GM12801 (cell line): ENCODE data around the gene KLHL10.

Experiments
- TF ChIP-seq, protein P1 (sequence below): IDR thresholded peaks from one replicate; pipeline ENCODE4 v1.5.1; 2011; ENCODE audit warnings: control low read depth; ENCODE audit not compliant: insufficient read length; ENCODE audit errors: extremely low read depth

The KLHL10 gene

DNA sequence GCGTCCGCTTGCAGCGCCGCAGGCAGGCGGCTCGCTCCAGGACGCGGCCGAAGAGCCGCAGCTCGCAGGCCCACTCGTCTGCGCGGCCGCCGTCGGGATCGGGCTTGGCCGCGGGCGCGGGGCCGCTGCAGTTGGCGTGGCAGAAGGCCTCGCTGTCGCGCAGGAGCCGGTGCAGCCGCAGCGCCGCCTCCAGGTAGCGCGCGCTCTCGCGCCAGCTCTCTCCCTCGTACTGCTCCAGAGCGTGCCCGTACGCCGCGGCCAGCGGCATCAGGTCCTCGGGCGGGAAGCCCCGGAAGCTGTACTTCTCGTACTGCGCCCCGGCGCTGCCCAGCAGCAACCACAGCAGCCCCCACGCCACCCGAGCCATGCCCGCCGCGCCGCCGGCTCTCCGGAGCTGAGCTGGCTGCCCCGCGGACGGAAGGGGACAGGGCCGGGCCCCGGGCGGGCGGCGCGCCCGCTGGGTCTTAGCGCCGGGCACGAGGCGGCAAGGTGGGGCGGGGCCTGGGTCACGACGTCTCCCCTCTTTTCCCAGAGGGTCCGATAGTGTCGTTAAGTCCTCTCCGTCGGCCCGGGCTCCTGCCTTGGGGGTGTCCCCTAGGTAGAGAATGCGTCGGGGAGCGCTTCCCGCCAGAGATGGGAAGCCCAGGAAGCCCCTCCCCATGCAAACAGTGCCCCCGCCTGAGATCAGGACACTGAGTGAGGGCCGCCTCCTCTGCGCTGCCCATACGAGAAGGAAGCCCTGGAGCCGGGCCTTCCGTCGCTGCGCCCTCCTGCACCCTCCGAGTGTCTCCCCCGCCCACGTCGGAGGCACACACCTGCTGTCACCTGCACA is 25.9 kb upstream of the KLHL10 start, which contains the start of gene P3H4:
TSS of gene P3H4 (minus strand) at position 401 of the 832 bp plus-strand sequence. CDS start at position 367, 34 bp downstream.
- TF ChIP-seq, protein P1, sequence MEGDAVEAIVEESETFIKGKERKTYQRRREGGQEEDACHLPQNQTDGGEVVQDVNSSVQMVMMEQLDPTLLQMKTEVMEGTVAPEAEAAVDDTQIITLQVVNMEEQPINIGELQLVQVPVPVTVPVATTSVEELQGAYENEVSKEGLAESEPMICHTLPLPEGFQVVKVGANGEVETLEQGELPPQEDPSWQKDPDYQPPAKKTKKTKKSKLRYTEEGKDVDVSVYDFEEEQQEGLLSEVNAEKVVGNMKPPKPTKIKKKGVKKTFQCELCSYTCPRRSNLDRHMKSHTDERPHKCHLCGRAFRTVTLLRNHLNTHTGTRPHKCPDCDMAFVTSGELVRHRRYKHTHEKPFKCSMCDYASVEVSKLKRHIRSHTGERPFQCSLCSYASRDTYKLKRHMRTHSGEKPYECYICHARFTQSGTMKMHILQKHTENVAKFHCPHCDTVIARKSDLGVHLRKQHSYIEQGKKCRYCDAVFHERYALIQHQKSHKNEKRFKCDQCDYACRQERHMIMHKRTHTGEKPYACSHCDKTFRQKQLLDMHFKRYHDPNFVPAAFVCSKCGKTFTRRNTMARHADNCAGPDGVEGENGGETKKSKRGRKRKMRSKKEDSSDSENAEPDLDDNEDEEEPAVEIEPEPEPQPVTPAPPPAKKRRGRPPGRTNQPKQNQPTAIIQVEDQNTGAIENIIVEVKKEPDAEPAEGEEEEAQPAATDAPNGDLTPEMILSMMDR, result no peak

DNA sequence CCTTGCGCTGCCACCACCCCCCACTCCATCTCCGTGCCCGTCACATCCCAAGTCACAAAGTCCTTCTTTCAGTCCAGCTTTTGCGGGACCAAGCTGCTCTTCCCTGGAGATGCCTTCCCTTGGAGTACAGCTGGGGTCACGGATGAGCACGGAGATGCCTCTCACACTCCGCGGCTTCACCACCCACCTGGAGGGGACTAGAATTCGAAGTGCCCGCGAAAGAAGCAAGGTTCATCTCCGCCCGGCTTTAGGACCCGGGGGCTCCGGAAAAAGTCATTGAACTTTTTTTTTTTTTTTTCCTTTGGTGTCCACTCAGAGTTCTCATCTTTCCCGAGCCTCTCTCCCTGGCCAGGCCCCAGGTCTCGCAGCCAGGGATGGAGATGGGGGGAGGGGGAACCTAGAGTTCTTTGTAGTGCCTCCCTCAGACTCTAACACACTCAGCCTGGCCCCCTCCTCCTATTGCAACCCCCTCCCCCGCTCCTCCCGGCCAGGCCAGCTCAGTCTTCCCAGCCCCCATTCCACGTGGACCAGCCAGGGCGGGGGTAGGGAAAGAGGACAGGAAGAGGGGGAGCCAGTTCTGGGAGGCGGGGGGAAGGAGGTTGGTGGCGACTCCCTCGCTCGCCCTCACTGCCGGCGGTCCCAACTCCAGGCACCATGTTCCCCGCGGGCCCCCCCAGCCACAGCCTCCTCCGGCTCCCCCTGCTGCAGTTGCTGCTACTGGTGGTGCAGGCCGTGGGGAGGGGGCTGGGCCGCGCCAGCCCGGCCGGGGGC is 25.1 kb upstream of the KLHL10 start, which contains the start of gene FKBP10:
TSS of gene FKBP10 (plus strand) at position 624 of the 771 bp plus-strand sequence. CDS start at position 655, 31 bp downstream.
- TF ChIP-seq, protein P1, result no peak

DNA sequence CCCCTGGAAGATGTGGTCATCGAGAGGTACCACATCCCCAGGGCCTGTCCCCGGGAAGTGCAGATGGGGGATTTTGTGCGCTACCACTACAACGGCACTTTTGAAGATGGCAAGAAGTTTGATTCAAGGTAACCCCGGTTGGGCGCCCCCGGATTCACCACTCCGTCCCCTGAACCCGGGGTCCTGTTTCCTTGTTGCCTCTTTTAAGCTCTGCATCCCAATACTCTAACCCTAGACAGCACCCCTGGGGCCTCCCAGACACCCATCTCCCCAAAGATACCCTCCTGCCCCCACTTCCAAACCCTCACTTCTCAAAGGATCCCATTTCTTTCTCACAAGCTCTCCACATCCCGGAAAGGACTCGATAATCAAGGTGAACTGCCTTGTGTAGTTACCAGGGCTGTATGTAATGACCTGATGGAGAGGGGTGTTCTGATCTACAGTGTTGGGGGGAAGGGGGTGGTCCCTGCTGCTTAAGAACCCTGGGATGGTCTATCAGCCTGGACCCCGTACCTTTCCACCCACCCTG is 24.4 kb upstream of the KLHL10 start:
- TF ChIP-seq, protein P1, result no peak

DNA sequence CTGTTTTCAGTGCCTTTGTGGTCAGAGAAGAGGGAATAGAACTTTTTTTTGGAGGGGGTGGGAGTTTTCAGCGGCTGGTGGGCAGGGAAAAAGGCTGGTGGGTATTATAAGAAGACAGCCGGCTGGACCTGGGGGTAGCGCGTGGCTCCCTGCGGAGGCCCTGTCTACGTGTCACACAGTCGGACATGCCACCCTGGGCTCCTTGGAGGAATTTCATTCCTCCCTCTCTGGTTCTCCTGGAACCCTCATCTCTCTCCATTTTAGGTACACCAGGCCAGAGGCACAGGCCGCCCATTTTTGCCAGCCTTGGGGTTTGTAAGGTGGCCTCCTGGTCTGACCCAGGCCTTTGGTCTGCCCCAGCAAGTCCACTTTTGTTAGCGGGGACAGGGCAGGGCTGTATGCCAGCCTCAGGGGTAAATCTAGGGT is 23.9 kb upstream of the KLHL10 start:
- TF ChIP-seq, protein P1, result no peak

DNA sequence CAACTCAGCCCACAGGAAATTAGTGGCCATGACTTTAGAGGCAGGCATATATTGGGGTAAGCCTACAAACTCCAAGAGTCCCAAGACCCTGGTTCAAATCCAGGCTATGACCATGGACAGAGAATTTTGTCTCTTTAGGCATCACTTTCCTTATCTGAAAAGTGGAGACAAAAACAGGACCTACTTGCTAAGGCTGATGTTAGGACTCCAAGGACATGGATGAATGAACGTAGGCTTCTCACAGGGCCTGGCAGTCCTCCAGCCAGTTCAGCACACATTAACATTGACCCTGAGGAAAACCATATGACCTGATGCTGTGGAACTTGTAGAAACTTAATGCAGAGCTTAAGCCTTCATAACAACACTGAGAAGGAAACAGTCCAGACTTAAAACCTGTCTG is 23.4 kb upstream of the KLHL10 start:
- TF ChIP-seq, protein P1, result no peak

DNA sequence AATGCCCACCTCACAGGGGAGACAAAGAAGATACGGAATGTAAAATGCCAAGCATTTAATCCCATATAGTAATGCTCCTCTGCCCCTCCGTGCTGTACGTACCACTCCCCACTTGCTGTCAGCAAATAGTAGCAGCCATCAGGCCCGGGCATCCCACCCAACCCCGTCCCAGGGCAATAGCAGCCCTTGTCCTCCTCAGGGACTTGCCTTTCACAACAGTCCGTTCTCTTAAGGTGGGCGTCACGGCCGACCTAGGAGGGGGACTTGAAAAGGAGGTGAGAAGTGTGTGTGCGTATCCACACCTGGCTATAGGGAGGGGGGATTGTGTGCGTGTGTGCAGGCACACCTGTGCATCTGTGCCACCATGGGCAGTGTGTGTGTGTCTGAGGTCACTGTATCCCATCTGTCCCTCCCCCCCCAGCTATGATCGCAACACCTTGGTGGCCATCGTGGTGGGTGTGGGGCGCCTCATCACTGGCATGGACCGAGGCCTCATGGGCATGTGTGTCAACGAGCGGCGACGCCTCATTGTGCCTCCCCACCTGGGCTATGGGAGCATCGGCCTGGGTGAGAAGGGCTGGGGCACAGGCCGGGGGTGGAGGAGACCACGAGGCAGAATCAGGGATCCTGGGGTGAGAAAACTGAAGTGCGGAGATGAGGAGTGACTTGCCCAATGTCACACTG is 20.8 kb upstream of the KLHL10 start:
- TF ChIP-seq, protein P1, result no peak
